Esophagus muscularis mucosa (tissue), 4 donors: Measurements from ENCODE around the gene GPR151.

Experiments used
- EP300 ChIP-seq: sonication (generic); formaldehyde crosslinking; IDR thresholded peaks from one replicate; pipeline ENCODE4 v1.6.1; 2017; ENCODE audit warnings: antibody characterized with exemption
- POLR2A ChIP-seq: fragments of 450-650 bp; IDR thresholded peaks from one replicate; pipeline ENCODE4 v1.6.1; 2017; ENCODE audit warnings: antibody characterized with exemption, moderate library complexity, mild to moderate bottlenecking, low read depth
- TF ChIP-seq, protein P1 (sequence below), 3 experiments: fragments of 200-600 bp in 2 of 3; fragments of 450-650 bp in 1 of 3; sonication (generic) in 2 of 3; IDR thresholded peaks; one replicate each; pipeline ENCODE4 v1.5.1; 2017 to 2019; ENCODE audit warnings: antibody characterized with exemption in 3 of 3, mild to moderate bottlenecking in 2 of 3, moderate library complexity in 1 of 3

DNA sequence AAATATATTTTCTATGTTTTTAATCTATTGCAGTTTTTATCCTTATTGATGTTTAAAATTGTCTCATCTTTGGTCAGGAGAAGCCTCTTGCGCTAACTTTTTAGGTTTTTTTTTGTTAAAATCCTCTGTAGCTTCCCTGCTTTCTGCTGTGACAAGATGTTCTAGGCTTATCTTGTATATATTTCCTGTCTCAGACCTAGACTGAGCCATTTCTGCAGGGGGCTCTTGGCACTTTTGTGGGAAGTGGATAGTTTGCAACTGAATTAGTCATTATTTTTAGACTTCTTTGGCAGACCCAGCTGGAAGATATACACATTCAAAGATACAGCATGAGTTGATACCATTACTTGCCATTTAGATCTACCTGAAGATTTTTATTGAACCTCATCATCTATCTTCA lies 40.1 kb downstream of the GPR151 start:
- TF ChIP-seq, protein P1, sequence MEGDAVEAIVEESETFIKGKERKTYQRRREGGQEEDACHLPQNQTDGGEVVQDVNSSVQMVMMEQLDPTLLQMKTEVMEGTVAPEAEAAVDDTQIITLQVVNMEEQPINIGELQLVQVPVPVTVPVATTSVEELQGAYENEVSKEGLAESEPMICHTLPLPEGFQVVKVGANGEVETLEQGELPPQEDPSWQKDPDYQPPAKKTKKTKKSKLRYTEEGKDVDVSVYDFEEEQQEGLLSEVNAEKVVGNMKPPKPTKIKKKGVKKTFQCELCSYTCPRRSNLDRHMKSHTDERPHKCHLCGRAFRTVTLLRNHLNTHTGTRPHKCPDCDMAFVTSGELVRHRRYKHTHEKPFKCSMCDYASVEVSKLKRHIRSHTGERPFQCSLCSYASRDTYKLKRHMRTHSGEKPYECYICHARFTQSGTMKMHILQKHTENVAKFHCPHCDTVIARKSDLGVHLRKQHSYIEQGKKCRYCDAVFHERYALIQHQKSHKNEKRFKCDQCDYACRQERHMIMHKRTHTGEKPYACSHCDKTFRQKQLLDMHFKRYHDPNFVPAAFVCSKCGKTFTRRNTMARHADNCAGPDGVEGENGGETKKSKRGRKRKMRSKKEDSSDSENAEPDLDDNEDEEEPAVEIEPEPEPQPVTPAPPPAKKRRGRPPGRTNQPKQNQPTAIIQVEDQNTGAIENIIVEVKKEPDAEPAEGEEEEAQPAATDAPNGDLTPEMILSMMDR (IDR thresholded peaks at IDR 0.05): no peak
- TF ChIP-seq POLR2A (no peak), EP300 (no peak)
